ENCODE measurements around the gene SLC39A9.

The SLC39A9 gene

GRCh38 chr14:69428289-69428998 is 30.0 kb downstream of the SLC39A9 start:
- TF ChIP-seq ESRRG (CRISPR knock-in tag; IDR thresholded peaks at IDR 0.05) = no peak
- TF ChIP-seq BACH2 (CRISPR knock-in tag; IDR thresholded peaks at IDR 0.05; ENCODE audit: borderline replicate concordance) = no peak
- TF ChIP-seq ZNF565 (CRISPR knock-in tag; conservative IDR thresholded peaks at IDR 0.05; ENCODE audit: low read depth) = no peak
- TF ChIP-seq CREB5 (CRISPR knock-in tag; IDR thresholded peaks at IDR 0.05; ENCODE audit: low read depth) = no peak
- TF ChIP-seq ZFP30 (CRISPR knock-in tag; IDR thresholded peaks at IDR 0.05) = no peak
- no peak for TF ChIP-seq ZNF70 (CRISPR knock-in tag; IDR thresholded peaks at IDR 0.05)
- TF ChIP-seq ZC3H10 (CRISPR knock-in tag; IDR thresholded peaks at IDR 0.05) = no peak
- no peak for TF ChIP-seq ISL1 (CRISPR knock-in tag; IDR thresholded peaks at IDR 0.05)
- no peak for TF ChIP-seq SNAI2 (CRISPR knock-in tag; IDR thresholded peaks at IDR 0.05)
- TF ChIP-seq OSR1 (CRISPR knock-in tag; IDR thresholded peaks at IDR 0.05) = no peak
- no peak for TF ChIP-seq RARB (CRISPR knock-in tag; IDR thresholded peaks at IDR 0.05)
- no peak for TF ChIP-seq TSHZ2 (CRISPR knock-in tag; IDR thresholded peaks at IDR 0.05)
- TF ChIP-seq POU6F1 (CRISPR knock-in tag; IDR thresholded peaks at IDR 0.05; ENCODE audit: borderline replicate concordance, low read depth) = no peak
- TF ChIP-seq PATZ1 (CRISPR knock-in tag; IDR thresholded peaks at IDR 0.05; ENCODE audit: borderline replicate concordance) = no peak
- TF ChIP-seq ZFP3 (CRISPR knock-in tag; IDR thresholded peaks at IDR 0.05) = no peak
- no peak for TF ChIP-seq GLIS3 (CRISPR knock-in tag; IDR thresholded peaks at IDR 0.05)
- TF ChIP-seq ARNTL (CRISPR knock-in tag; IDR thresholded peaks at IDR 0.05; ENCODE audit: borderline replicate concordance, low read depth) = no peak
- no peak for TF ChIP-seq CSDC2 (CRISPR knock-in tag; IDR thresholded peaks at IDR 0.05)
- no peak for TF ChIP-seq PPARA (CRISPR knock-in tag; IDR thresholded peaks at IDR 0.05; ENCODE audit: borderline replicate concordance)
- no peak for TF ChIP-seq TCF4 (CRISPR knock-in tag; IDR thresholded peaks at IDR 0.05; ENCODE audit: borderline replicate concordance)
- ATAC-seq = no peak

DNA sequence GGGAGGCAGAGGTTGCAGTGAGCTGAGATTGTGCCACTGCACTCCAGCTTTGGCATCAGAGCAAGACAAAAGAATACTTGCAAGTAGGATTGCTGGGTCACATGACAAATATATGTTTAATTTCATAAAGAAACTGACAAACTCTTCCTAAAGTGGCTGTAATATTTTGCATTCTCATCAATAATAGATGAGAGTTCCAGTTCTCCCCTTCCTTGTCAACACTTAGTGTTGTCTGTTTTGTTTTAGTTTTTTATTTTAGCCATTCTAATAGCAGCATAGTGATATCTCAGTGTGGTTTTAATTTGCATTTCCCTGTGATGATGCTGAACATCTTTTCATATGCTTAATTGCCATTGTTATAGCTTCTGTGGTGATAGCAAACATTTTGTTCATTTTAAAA is 31.2 kb downstream of the SLC39A9 start:
- TF ChIP-seq CSDC2 (CRISPR knock-in tag; IDR thresholded peaks at IDR 0.05) (no peak), TOX (CRISPR knock-in tag; IDR thresholded peaks at IDR 0.05; ENCODE audit: borderline replicate concordance) (no peak), CSRNP3 (CRISPR knock-in tag; IDR thresholded peaks at IDR 0.05) (no peak), ESRRG (CRISPR knock-in tag; IDR thresholded peaks at IDR 0.05) (no peak), RARB (CRISPR knock-in tag; IDR thresholded peaks at IDR 0.05) (no peak), PPARA (CRISPR knock-in tag; IDR thresholded peaks at IDR 0.05; ENCODE audit: borderline replicate concordance) (no peak), ZNF565 (CRISPR knock-in tag; conservative IDR thresholded peaks at IDR 0.05; ENCODE audit: low read depth) (no peak), ZC3H10 (CRISPR knock-in tag; IDR thresholded peaks at IDR 0.05) (no peak), SNAI2 (CRISPR knock-in tag; IDR thresholded peaks at IDR 0.05) (no peak), OSR1 (CRISPR knock-in tag; IDR thresholded peaks at IDR 0.05) (no peak), CREB5 (CRISPR knock-in tag; IDR thresholded peaks at IDR 0.05; ENCODE audit: low read depth) (no peak), GLIS3 (CRISPR knock-in tag; IDR thresholded peaks at IDR 0.05) (no peak)
- no peak for ATAC-seq

Measured in SK-N-SH treated with all-trans-retinoic acid at 6 μM for 48 hours (cell line).